Loucy (cell line): ENCODE data around the gene MYRIP.

ENCODE experiments used
- H2AFZ ChIP-seq: fragments of 200-600 bp; sonication (generic); 2 replicates; pipeline ENCODE4 v1.6.0; 2016; ENCODE audit warnings: antibody characterized with exemption, mild to moderate bottlenecking, low read length, moderate library complexity
- H3F3A ChIP-seq: fragments of 200-600 bp; 2 replicates; pipeline ENCODE4 v1.6.0; 2016; ENCODE audit warnings: antibody characterized with exemption, low read depth, mild to moderate bottlenecking
- H3K27me3 ChIP-seq: fragments of 200-600 bp; sonication (generic); 2 replicates; pipeline ENCODE4 v1.6.1; 2014; ENCODE audit warnings: low read length, mild to moderate bottlenecking; ENCODE audit not compliant: insufficient read depth, poor library complexity, severe bottlenecking
- H3K36me3 ChIP-seq: fragments of 200-600 bp; sonication (generic); 2 replicates; pipeline ENCODE4 v1.6.1; 2016; ENCODE audit warnings: low read length; ENCODE audit not compliant: insufficient read depth
- H3K4me1 ChIP-seq: fragments of 200-600 bp; sonication (generic); 2 replicates; pipeline ENCODE4 v1.5.1; 2014; ENCODE audit warnings: low read length, mild to moderate bottlenecking; ENCODE audit not compliant: insufficient read depth, poor library complexity, severe bottlenecking
- H3K4me2 ChIP-seq: fragments of 200-600 bp; sonication (generic); 2 replicates; pipeline ENCODE4 v1.6.0; 2014; ENCODE audit warnings: antibody characterized with exemption, low read length, low read depth, mild to moderate bottlenecking; ENCODE audit not compliant: poor library complexity, severe bottlenecking
- H3K4me3 ChIP-seq: fragments of 200-600 bp; sonication (generic); 2 replicates; pipeline ENCODE4 v1.5.1; 2014; ENCODE audit warnings: low read length, mild to moderate bottlenecking, mixed read lengths; ENCODE audit not compliant: poor library complexity, severe bottlenecking
- H3K79me2 ChIP-seq: fragments of 200-600 bp; sonication (generic); 2 replicates; pipeline ENCODE4 v1.6.1; 2014; ENCODE audit warnings: low read length; ENCODE audit not compliant: insufficient read depth
- H3K9ac ChIP-seq: fragments of 200-600 bp; sonication (generic); 2 replicates; pipeline ENCODE4 v1.6.0; 2014; ENCODE audit warnings: mild to moderate bottlenecking, low read depth, low read length, moderate library complexity; ENCODE audit not compliant: poor library complexity, severe bottlenecking
- H3K9me2 ChIP-seq: fragments of 200-600 bp; sonication (generic); replicated peaks from 2 replicates; pipeline ENCODE4 v1.6.1; 2016; ENCODE audit warnings: low read depth, low read length, mixed read lengths
- H3K9me3 ChIP-seq: fragments of 200-600 bp; sonication (generic); 2 replicates; pipeline ENCODE4 v1.6.1; 2014; ENCODE audit warnings: mild to moderate bottlenecking, antibody characterized with exemption, low read length, low read depth; ENCODE audit not compliant: insufficient read depth
- H4K20me1 ChIP-seq: fragments of 200-600 bp; sonication (generic); 2 replicates; pipeline ENCODE4 v1.6.0; 2014; ENCODE audit warnings: antibody characterized with exemption, low read length, mild to moderate bottlenecking; ENCODE audit not compliant: insufficient read depth, poor library complexity, severe bottlenecking
- EZH2phosphoT487 ChIP-seq: fragments of 200-600 bp; IDR thresholded peaks from 2 replicates; pipeline ENCODE4 v1.6.1; 2018; ENCODE audit warnings: antibody characterized with exemption, mild to moderate bottlenecking, moderate library complexity, borderline replicate concordance
- TF ChIP-seq, protein P1 (sequence below): fragments of 200-600 bp; sonication (generic); conservative IDR thresholded peaks from 2 replicates; pipeline ENCODE4 v1.5.1; 2014; ENCODE audit warnings: mild to moderate bottlenecking, antibody characterized with exemption, low read length

Gene MYRIP

DNA sequence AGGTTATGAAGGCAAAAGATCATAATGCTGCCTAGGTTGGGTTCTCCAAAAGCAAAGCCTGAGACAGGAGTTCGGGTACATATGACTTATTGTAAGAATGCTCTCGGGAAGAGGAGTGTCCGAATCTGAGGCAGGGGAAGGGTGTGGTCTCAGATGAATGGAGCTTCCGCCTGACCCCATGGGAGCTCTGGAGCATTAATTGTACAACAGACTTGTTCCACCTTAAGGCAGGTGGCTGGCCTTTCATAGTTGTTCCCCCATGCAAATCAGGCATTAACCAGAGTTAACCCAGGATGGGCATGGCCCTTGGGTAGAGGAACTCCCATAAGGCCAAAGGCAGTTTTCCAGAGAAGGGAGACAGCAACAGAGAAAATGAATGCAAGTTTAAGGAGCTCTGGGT is 170.6 kb downstream of the MYRIP start:
- Histone ChIP-seq H3K27me3 (no peaks in the 10 kb centered on the region), H3K4me2 (no peak overlapping the region)

DNA sequence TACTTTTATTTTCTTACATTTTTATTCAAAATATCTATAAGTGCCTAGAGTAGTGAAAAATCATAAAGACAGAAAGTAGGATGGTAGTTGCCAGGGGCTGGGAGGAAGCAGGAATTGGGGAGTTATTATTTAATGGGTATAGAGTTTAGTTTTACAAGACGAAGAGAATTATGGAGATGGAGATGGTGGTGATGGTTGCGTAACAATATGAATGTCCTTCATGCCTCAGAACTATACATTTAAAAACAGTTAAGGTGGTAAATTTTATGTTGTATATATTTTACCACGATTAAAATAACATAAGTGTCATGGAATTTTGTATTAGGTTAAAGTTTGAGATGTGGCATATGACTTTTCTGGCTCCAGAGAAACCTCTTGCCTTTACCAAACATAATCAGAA is 171.4 kb downstream of the MYRIP start:
- Histone ChIP-seq H3K4me3 (no peak overlapping the region), H3F3A (no peaks in the 10 kb centered on the region), H3K9ac (no peak overlapping the region), H3K27me3 (no peaks in the 10 kb centered on the region), H3K4me2 (no peak overlapping the region), H2AFZ (no peak overlapping the region), H3K9me2 (no peaks in the 10 kb centered on the region), H3K4me1 (no peaks in the 10 kb centered on the region), H3K36me3 (no peaks in the 10 kb centered on the region), H4K20me1 (no peaks in the 10 kb centered on the region), H3K79me2 (no peaks in the 10 kb centered on the region), H3K9me3 (no peaks in the 10 kb centered on the region)
- no peak for TF ChIP-seq EZH2phosphoT487
- TF ChIP-seq, protein P1, sequence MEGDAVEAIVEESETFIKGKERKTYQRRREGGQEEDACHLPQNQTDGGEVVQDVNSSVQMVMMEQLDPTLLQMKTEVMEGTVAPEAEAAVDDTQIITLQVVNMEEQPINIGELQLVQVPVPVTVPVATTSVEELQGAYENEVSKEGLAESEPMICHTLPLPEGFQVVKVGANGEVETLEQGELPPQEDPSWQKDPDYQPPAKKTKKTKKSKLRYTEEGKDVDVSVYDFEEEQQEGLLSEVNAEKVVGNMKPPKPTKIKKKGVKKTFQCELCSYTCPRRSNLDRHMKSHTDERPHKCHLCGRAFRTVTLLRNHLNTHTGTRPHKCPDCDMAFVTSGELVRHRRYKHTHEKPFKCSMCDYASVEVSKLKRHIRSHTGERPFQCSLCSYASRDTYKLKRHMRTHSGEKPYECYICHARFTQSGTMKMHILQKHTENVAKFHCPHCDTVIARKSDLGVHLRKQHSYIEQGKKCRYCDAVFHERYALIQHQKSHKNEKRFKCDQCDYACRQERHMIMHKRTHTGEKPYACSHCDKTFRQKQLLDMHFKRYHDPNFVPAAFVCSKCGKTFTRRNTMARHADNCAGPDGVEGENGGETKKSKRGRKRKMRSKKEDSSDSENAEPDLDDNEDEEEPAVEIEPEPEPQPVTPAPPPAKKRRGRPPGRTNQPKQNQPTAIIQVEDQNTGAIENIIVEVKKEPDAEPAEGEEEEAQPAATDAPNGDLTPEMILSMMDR, result no peak

More for the DNA sequence above, 170.6 kb downstream of the MYRIP start:
- no peak overlapping the region for H3K4me3 ChIP-seq
- no peaks in the 10 kb centered on the region for H3K9me3 ChIP-seq
- TF ChIP-seq EZH2phosphoT487, result no peak
- TF ChIP-seq, protein P1, result no peak
- no peaks in the 10 kb centered on the region for H3F3A ChIP-seq
- H3K9me2 ChIP-seq, result no peaks in the 10 kb centered on the region
- no peaks in the 10 kb centered on the region for H3K4me1 ChIP-seq
- no peaks in the 10 kb centered on the region for H3K36me3 ChIP-seq
- H4K20me1 ChIP-seq, result no peaks in the 10 kb centered on the region
- no peak overlapping the region for H2AFZ ChIP-seq
- H3K9ac ChIP-seq, result no peak overlapping the region
- H3K79me2 ChIP-seq, result no peaks in the 10 kb centered on the region

DNA sequence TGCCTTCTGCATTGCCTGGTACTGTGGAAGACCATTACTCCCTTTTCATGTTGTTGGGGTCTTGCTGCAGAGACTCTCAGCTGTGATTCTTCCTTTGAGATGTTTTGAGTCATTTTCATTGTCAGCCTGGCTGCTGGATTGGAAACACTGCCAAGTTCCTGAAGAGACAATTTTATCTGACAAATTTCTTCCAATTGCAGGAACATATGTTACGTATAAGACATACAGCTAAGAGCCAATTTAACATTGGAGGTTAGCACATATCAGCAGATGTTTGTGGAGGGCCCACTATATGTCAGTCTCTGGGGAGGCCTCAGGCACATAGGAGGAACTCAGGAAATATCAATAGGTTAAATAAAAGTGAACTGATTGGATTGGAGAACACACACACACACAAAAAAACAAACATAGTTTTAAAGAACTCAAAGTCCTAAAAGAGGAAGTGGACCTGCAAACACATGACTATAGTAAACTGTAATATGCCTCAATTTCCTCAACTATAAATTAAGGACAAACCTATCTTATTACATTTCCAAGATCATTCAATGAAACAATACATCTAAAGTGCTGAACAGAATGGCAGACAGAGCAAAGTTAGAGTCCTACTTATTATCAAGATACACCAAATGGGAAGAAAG is 172.3 kb downstream of the MYRIP start:
- H3K4me1 ChIP-seq, result no peaks in the 10 kb centered on the region
- H3K9me3 ChIP-seq, result no peaks in the 10 kb centered on the region
- H3K9ac ChIP-seq, result no peak overlapping the region
- H3K36me3 ChIP-seq, result no peaks in the 10 kb centered on the region
- no peaks in the 10 kb centered on the region for H3K79me2 ChIP-seq
- no peaks in the 10 kb centered on the region for H3F3A ChIP-seq
- no peaks in the 10 kb centered on the region for H4K20me1 ChIP-seq
- H3K27me3 ChIP-seq, result no peaks in the 10 kb centered on the region
- H3K4me2 ChIP-seq, result no peak overlapping the region
- H3K4me3 ChIP-seq, result no peak overlapping the region
- no peaks in the 10 kb centered on the region for H3K9me2 ChIP-seq
- H2AFZ ChIP-seq, result no peak overlapping the region
- TF ChIP-seq, protein P1, result no peak
- no peak for TF ChIP-seq EZH2phosphoT487
